Measurements from ENCODE around the gene ARHGAP9. TPM values are rescaled to one million over a fixed set of nuclear protein-coding genes. Genes with fewer than 3 reads are reported as not detected.
"Not testable (repeated sequence)": the region's sequence is repeated elsewhere in the genome, so short reads cannot be mapped to it uniquely, and the experiment has no call there.

The ARHGAP9 gene
- total RNA-seq, 1 donor from 2014 or later = 6.4 TPM

DNA sequence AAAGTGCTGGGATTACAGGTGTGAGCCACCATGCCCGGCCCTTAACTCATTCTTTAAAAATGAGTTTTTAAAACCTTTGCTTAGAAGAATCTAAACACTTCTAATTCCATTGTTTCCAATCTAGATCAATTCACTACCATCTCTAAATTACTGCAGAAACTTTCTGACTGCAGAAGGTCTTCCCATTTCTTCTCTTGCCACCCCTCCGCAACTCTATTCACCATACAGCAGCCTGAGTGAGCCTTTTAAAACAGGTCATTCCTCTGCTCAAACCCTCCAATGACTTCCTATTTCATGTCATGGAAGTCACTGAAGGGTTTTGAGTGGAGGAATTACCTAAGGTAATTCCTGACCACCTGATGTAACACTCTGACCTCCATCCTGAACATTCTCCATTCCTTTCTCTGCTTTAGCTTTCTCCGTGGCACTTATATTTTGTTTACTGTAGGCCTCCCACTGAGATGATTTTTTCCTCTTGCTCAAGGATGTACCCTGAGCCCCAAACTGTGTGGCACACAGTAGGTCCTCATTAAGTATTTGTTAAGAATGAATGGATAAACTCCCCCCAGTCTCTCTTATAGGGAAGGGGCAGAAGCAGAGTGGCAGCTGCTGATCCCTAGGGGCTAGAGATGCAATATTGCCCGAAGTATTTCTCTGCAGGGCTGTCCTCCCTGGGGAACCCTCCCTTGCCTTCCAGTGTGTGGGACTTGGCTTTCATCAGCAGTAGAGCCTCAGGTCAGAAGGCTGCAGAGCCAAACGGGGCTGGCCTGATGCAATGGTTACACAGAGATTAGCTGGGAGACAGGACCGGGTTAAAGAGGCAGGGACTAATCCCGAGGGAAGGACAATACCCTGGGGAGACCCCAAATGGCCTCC lies 39.5 kb upstream of the ARHGAP9 start:
- intact Hi-C loops (cut with DNase I) = no loop called here
- ATAC-seq = no peak
- no peak for DNase-seq (ENCODE audit: missing footprints)

DNA sequence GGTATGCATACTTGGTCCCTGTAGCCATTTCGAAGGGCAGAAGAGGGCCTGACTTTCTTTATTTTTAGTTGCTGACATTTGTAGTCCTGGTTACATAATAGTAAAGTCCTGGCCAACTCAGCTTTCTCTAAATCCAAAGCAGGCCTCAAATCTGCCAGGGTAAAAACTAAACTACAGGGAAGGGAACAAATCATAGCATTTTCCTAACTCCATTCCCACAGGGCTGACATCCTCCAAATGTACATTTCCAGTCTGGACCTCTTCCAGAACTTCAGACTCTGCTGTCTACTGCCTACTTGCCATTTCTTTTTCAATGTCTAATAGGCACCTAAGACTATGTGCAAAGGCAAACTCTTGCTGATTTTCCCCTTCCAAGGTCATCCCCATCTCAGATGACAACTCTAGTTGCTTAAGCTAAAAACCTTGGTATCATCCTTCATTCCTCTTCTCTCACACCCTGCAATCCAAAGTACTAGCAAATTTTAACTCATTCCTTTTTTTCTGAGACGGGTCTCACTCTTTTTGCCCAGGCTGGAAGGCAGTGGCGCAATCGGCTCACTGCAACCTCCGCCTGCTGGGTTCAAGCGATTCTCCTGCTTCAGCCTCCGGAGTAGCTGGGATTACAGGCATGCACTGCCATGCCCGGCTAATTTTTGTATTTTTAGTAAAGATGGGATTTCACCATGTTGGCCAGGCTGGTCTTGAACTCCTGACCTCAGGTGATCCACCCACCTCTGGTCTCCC lies 38.7 kb upstream of the ARHGAP9 start:
- intact Hi-C loops (cut with DNase I) = no loop called here
- no peak for ATAC-seq
- no peak for DNase-seq (ENCODE audit: missing footprints)

DNA sequence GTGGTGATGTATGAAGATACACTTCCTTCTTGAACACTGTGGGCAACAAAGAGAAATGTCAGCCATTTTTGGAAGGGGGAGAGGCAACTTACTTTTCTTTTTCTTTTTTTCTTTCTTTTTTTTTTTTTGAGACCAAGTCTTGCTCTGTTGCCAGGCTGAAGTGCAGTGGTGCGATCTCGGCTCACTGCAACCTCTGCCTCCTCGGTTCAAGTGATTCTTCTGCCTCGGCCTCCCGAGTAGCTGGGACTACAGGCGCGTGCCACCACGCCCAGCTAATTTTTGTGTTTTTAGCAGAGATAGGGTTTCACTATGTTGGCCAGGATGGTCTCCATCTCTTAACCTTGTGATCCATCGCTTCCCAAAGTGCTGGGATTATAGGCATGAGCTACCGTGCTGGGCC lies 38.1 kb upstream of the ARHGAP9 start:
- DNase-seq (ENCODE audit: missing footprints); intact Hi-C loops (cut with DNase I); ATAC-seq: not testable (repeated sequence)

DNA sequence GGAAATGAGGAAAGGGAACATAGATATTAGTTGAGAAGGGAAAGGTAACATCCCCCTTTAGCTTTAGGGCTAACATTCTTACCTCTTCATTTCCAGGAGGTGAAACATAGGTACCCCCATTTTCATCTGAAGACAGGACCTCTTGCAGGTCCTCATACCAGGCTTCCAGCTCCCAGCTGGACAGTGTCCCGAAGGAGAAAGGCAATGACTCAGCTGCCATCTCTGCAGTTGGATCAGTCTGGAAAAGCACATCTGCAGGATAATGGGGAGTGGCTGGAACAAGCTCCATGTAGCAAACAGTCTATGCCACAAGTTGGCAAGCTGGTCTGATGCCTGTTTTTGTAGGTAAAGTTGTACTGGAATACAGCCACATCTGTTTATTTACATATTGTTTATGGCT lies 37.5 kb upstream of the ARHGAP9 start:
- DNase-seq (ENCODE audit: missing footprints) (no peak), ATAC-seq (no peak)
- intact Hi-C loops (cut with DNase I) = no loop called here

DNA sequence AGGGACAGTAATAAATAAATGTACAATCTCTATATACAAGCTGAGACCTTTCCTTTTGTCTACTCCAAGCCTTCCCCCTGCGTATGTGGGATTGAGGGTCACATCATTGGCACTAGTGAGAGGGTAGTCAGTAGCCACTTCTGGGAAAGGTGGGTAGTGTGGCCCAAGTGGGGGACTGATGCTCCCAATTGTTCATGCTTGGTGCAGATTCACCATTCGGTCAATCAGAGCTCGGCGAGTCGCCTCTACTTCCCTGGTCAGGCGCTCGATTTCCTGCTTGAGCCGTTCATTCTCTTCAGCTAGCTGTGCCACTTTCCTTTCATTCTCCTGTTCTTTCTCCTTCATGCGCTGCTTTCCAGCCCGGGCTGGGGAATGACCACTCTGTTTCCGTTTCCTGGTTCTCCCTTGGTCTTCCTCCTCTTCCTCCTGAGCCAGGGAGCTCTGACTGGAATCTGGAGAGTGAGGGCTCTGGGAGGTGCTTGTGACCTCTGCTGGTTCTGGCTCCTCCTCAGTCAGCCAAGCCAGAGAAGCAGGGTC lies 37.0 kb upstream of the ARHGAP9 start:
- intact Hi-C loops (cut with DNase I) = no loop called here
- DNase-seq (ENCODE audit: missing footprints) (no peak), ATAC-seq (no peak)

DNA sequence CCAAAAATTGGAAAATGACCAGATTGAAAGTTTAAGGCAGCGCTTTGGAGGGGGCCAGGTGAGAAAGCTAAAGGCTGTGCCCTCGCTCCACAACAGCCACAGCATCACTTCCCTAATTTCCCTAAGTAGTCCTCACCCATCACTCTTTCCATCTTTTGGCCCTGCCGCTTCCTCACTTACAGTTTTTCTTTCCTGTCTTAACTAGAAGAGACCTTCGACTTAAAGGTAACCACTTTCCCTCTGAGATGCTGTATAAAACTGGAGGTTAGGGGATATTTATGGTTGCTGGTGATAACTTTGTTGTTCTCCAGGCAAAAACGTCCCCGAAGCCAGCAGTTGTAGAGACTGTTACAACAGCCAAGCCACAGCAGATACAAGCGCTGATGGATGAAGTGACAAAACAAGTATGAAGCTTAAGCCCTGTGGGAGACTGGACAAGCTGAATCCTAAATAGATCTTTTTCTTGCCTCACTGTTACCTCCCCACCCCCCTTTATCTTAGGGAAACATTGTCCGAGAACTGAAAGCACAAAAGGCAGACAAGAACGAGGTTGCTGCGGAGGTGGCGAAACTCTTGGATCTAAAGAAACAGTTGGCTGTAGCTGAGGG lies 36.4 kb upstream of the ARHGAP9 start:
- ATAC-seq (no peak), DNase-seq (ENCODE audit: missing footprints) (no peak)
- intact Hi-C loops (cut with DNase I) = no loop called here

DNA sequence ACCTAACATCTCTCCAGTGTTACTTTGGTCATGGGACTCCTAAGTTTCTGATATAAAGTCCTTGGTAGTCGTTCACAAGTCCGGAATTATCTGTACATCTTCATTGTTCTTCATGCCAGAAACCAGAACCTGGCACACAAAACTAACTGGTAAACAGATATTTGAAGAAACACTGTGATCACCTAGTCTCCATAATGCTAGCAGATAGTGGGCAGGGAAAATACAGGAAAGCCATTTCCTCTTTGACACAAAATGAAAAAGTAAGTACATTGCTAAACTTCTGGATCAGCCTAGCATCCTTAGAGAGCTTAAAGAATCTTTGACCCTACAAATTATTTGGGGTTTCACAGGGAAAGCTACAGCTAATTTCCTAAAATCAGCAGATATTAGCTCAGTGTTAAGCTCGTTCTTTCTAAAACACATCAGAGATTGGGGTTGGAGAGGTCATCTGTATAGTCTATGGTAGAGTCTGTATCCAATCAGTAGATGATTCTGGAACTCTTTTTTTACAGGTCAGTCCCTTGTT lies 35.8 kb upstream of the ARHGAP9 start:
- DNase-seq (ENCODE audit: missing footprints) = no peak
- intact Hi-C loops (cut with DNase I) = no loop called here
- ATAC-seq = no peak

DNA sequence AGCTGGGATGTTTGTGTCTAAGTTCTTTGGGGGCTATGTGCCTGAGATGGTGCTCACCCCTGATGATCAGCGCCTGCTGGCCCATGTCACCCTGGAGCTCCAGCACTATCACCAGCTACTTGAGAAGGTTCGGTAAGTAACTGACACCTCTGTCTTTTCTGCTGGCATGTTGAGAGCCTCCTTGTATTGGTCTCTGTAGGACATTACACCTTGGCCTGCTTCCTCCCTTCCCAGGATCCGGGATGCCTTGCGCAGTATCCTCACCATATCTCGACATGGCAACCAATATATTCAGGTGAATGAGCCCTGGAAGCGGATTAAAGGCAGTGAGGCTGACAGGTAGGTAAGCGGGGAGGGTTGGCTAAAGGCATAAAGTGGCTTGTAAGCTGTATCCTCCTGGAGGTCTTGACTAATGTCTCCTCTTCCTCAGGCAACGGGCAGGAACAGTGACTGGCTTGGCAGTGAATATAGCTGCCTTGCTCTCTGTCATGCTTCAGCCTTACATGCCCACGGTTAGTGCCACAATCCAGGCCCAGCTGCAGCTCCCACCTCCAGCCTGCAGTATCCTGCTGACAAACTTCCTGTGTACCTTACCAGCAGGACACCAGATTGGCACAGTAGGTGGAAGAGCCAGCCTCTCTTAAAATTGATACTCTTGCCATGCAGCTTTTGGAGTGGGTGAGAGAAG lies 35.2 kb upstream of the ARHGAP9 start:
- DNase-seq (ENCODE audit: missing footprints) = no peak
- intact Hi-C loops (cut with DNase I) = no loop called here
- ATAC-seq = no peak

DNA sequence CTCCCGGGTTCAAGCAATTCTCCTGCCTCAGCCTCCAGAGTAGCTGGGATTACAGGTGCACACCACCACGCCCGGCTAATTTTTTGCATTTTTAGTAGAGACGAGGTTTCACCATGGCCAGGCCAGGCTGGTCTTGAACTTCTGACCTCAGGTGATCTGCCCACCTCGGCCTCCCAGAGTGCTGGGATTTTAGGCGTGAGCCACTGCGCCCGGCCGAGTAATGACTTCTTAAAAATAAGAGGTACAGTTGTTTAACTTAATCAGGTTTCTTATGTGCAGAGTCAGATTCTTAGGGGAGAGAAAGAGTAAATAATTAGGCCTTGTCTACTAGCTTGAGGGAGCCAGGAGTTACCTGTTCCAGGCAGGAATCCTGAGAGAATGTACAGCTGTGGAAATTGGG lies 34.6 kb upstream of the ARHGAP9 start:
- ATAC-seq; intact Hi-C loops (cut with DNase I); DNase-seq (ENCODE audit: missing footprints): not testable (repeated sequence)

DNA sequence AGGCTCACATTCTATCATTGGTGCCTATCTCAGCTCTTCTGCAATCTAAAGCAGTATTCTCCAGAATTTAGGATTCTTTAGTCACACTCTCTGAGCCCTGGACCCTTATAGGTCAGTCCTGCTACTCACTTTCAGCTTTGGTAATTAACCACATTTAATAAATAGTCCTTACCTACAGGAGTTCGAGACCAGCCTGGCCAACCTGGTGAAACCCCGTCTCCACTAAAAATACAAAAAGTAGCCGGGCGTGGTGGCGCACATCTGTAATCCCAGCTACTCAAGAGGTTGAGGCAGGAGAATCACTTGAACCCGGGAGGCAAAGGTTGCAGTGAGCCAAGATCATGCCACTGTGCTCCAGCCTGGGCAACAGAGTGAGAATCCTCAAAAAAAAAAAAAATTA lies 34.0 kb upstream of the ARHGAP9 start:
- ATAC-seq; intact Hi-C loops (cut with DNase I); DNase-seq (ENCODE audit: missing footprints): not testable (repeated sequence)

DNA sequence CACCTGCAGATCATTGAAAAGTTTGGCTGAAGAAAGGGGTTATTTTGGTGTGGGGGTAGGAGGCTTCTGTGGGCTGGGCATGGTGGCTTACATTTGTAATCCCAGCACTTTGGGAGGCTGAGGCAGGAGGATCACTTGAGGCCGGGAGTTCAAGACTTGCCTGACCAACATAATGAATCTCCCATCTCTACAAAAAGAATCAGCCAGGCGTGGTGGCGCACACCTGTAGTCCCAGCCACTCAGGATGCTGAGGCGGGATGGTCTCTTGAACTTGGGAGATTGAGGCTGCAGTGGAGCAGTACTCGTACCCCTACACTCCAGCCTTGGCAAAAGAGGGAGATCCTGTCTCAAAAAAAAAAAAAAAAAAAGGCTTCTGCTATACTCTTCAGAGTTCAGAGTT lies 33.6 kb upstream of the ARHGAP9 start:
- DNase-seq (ENCODE audit: missing footprints) (no peak), ATAC-seq (no peak)
- intact Hi-C loops (cut with DNase I) = no loop called here

DNA sequence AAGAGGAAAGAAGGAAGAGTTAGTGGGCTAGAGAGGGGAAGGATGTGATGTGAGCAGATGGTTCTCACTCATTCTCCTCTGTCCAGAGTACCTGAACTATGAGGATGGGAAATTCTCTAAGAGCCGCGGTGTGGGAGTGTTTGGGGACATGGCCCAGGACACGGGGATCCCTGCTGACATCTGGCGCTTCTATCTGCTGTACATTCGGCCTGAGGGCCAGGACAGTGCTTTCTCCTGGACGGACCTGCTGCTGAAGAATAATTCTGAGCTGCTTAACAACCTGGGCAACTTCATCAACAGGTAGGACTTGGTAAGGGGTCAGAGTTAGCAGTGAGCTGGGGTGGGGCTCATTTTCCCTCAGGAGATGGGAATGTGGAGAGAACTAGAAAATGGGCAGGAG lies 33.0 kb upstream of the ARHGAP9 start:
- intact Hi-C loops (cut with DNase I) = no loop called here
- DNase-seq (ENCODE audit: missing footprints) (no peak), ATAC-seq (no peak)

DNA sequence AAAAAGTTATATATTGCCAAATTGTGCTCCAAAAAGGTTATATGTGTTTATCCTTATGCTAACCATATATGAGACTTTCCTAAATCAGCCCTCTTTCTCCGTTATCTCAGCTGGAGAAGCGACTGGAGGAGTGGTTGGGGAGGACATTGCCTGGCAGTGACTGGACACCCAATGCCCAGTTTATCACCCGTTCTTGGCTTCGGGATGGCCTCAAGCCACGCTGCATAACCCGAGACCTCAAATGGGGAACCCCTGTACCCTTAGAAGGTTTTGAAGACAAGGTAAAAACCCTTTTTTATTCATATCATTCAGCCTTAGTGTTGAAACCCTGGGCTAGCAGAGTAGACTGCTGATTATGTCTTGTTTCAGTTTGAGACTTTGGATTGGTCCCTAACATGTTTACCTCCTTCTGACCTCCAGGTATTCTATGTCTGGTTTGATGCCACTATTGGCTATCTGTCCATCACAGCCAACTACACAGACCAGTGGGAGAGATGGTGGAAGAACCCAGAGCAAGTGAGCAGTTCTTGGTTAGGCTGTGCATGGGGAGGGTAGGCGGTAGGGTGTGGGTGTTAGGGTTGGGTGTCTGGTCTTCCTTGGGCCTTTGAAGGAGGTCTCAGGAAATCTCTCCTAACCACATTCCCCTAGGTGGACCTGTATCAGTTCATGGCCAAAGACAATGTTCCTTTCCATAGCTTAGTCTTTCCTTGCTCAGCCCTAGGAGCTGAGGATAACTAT lies 32.1 kb upstream of the ARHGAP9 start:
- intact Hi-C loops (cut with DNase I) = no loop called here
- no peak for ATAC-seq
- DNase-seq (ENCODE audit: missing footprints) = no peak

DNA sequence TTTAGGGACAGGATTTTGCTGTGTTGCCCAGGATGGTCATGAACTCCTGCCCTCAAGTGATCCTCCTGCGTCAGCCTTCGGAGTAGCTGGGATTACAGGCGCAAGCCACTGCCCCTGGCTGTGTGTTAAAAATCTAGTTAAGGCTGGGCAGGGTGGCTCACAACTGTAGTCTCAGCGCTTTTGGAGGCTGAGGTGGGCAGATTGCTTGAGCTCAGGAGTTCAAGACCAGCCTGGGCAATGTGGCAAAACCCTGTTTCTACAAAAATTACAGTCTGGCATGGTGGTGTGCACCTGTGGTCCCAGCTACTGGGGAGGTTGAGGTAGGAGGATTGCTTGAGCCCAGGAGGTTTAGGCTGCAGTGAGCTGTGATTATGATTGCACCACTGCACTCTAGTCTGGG lies 31.5 kb upstream of the ARHGAP9 start:
- DNase-seq (ENCODE audit: missing footprints) = no peak
- no peak for ATAC-seq
- intact Hi-C loops (cut with DNase I) = no loop called here

DNA sequence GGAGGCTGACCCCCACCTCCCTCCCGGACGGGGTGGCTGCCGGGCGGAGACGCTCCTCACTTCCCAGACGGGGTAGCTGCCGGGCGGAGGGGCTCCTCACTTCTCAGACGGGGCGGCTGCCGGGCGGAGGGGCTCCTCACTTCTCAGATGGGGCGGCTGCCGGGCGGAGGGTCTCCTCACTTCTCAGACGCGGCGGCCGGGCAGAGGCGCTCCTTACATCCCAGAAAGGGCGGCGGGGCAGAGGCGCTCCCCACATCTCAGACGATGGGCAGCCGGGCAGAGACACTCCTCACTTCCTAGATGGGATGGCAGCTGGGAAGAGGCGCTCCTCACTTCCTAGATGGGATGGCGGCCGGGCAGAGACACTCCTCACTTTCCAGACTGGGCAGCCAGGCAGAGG lies 28.1 kb upstream of the ARHGAP9 start:
- DNase-seq (ENCODE audit: missing footprints); intact Hi-C loops (cut with DNase I); ATAC-seq: not testable (repeated sequence)

DNA sequence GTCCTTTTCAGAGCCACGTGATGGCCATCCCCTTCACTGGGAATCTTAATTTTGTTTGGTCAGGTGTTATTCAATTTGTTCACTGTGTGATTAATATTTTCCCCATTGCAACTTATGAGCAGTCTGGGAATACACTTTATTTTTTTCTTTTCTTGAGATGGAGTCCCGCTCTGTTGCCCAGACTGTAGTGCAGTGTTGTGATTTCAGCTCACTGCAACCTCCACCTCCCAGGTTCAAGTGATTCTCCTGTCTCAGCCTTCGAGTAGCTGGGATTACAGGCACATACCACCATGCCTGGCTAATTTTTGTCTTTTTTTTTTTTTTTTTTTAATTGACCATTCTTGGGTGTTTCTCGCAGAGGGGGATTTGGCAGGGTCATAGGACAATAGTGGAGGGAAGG lies 26.9 kb upstream of the ARHGAP9 start:
- DNase-seq (ENCODE audit: missing footprints); intact Hi-C loops (cut with DNase I); ATAC-seq: not testable (repeated sequence)

DNA sequence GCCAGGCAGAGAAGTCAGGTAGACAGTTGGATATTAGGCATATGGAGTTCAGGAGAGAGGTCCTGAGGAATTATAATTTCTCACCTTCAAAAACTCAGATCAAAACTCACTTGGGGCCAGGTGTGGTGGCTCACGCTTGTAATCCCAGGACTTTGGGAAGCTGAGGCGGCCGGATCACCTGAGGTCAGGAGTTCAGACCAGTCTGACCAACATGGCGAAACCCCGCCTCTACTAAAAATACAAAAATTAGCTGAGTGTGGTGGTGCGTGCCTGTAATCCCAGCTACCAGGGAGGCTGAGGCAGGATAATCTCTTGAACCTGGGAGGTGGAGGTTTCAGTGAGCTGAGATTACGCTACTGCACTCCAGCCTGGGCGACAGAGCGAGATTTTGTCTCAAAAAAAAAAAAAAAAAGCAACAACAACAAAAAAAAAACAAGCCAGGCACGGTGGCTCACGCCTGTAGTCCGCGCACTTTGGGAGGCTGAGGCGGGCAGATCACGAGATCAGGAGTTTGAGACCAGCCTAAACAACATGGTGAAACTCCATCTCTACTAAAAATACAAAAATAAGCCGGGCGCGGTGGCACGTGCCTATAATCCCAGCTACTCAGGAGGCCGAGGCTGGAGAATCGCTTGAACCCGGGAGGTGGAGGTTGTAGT lies 22.8 kb upstream of the ARHGAP9 start:
- ATAC-seq; intact Hi-C loops (cut with DNase I); DNase-seq (ENCODE audit: missing footprints): not testable (repeated sequence)
